SH-SY5Y (cell line): ENCODE measurements around the gene MCL1.

ENCODE experiments used
- GATA2 ChIP-seq: IDR thresholded peaks from 2 replicates; pipeline ENCODE4 v1.6.1; 2011; ENCODE audit warnings: mild to moderate bottlenecking, low read depth, low read length
- GATA3 ChIP-seq: IDR thresholded peaks from 2 replicates; pipeline ENCODE4 v1.6.1; 2011; ENCODE audit warnings: low read depth, mild to moderate bottlenecking, low read length, moderate library complexity

DNA sequence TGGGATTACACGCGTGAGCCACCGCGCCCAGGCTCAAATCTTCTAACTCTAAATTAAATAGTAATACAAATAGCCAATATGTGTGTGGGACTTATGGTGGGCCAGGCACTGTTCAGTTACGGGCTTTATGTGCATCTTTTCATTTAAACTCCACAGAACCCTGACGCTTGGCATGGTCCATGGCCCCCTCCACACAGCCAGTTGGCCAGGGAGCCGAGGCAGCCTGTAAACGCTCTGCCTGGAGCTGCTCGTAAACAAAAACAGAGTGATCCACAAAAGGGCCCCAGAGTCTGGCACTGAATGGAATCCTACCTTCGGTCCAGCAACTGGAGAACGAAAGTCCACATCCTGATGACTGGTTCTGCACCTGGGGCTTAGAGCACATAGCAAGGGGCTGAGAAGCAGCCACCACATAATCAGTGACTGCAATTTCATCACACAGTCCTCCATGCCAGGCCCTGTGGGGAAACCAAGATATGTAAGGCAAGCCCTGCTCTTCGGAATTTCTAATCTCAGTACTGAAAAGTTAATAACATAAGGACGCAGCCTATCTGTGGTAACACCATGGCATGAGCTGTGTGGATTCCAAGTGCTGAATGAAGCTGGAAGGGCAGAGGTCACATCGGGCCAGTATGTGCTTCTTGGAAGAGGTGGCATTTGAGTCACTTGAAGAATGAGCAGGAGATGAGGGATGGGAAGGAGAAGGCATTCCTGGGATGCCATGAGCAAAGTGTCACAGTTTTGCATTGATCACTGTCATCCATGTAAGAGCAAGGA, 43.7 kb downstream of the MCL1 start:
- no peak for TF ChIP-seq GATA2
- TF ChIP-seq GATA3 = no peak
